GM21423 (cell line): ENCODE measurements around the gene SLN.

Source experiments
- ATAC-seq: cut with Tn5 transposase; IDR thresholded peaks from one replicate; pipeline ENCODE4 v1.9.1; 2021; ENCODE audit warnings: mild to moderate bottlenecking, moderate library complexity; ENCODE audit not compliant: unreplicated experiment

The SLN gene

DNA sequence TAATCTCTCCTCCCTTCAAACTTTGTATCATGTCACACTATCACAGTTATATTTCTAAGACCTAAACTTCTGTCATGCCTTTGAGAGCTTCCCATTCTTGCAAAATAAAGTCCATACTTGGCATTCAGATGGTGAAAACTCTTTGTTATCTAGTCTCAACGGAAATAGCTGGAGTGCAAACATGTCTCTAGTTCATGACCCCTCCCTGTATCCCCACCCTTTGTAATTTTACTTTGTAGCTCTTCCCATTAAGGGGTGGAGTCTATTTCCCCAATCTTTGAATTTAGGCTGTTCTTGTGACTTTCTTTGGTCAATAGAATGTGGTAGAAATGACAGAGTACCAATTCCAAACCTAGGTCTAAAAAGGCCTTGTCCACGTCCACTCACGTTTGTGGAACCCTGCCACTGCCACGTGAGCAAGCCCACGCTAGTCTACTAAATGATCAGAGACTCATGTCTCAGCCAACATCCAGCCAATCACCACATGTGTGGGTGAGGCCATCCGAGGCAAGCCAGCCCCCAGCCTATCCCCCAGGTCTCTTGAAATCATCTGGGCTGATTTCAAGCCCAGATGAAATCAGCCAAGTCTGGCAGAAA lies 23.4 kb downstream of the SLN start:
- no peak for ATAC-seq

GRCh38 chr11:107683807-107684206 lies 28.0 kb downstream of the SLN start:
- no peak for ATAC-seq

DNA sequence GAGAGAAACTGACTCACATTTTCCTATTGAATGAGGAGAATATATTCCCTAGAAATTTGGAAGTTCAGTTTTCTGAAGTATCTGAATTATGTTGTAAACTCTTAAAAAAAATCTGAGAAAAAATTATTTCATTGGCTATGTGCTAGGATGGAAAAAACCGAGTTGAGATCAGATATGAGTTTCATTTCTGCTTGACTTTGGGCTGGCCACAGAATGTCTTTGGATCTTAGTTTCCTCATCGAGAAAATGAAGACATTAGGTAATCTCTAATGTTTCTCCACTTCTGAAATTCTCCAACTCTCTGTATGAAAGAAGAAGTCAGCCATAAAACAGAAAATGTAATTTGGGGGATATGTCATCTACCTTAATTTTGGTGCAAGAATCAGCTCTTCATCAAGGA lies 28.8 kb downstream of the SLN start:
- no peak for ATAC-seq

DNA sequence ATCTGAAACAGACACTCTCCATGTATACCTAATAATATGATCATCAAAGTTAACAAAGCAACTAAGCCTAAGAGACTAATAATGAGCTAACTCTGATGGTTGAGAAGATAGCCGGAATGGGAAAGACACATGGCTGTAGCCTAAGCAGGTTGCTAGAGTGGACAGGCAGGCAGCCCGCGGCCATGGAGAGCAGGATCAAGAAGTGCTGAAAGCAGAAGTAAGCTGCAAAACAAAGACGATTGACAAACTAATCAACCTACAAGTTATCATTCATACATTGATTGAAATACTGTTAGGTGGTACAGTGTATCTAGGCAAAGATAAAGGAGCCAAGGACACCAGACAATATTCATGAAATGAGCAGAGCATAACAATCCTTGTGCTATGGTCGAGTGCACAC lies 29.3 kb downstream of the SLN start:
- ATAC-seq = no peak

GRCh38 chr11:107682171-107682570 lies 29.7 kb downstream of the SLN start:
- no peak for ATAC-seq

DNA sequence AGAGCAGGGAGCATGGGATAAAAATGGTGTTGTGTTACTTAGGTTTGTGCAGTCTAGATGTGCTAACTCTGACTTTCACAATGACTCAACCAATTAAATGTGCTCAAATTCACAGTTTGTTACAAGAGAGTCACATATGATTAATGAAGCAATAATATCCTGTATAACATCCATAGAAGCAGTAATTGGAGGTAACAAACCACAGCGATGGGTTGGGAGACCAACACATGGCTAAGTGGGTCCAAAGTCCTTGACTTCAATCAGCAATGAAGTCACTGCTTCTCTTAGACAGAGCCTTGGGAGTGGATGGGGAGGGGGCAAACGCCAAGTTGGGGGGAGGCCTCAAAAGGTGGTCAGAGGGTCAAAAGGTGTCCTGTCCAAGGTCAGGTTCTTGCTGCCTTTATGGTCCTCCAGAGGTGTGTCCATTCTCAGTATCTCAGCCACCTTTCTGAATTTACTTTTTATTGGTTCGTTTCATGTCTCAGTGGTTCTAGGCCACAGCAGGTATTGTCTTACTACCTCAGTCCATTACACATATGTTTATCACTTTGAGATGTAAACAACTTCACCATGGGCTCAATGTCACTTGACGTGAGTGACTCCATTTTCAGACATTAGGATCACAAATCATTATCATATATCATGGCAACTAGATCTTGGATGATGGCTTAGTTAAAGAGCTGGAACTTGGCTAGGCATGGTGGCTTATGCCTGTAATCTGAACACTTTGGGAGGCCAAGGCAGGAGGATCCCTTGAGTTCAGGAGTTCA lies 32.4 kb downstream of the SLN start:
- ATAC-seq = no peak

DNA sequence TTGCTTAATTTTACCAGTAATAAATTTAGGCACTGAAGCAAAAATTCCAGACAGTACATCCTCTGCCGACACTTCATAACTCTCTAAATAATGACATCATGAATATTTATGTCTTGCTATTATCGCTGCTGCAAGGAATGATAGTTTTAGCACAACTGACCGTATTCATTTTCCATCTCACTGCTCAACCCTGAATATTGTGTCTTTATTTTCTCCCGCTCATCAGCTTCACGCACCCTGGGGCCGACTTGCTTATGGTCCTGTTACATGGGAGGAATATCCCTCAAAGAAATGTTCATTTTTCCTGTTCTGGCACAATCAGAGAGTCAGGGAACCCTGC lies 33.3 kb downstream of the SLN start:
- ATAC-seq = no peak

DNA sequence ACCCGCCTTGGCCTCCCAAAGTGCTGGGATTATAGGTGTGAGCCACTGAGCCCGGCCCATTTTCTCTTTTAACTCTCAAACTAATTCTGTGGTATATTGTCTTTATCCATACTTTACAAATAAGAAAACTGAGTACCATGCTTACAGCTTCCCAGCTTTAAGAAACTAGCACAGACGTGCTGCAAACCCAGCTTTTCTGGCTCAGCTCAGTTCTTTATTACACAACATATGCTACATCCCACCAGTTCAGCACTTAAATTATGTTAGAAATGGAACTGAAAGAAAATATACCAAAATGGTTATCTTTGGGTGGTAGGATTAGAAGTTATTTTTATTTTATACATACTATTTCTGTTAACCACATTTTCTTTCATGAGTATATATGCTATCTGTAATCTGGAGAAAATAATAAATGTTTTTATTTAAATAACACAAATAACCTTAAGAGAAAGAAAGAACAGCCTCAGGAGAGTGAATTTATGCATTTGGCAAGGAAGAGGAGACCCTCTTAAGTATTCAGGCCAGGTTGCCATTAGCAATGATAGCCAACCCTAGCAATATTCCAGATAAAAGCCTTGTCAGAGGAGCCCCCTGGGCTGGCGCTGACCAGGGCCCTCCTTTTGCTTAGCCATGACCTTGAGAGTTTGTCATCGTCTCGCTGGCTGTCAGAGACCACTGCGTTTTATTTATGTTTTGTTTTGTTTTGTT lies 33.8 kb downstream of the SLN start:
- no peak for ATAC-seq

DNA sequence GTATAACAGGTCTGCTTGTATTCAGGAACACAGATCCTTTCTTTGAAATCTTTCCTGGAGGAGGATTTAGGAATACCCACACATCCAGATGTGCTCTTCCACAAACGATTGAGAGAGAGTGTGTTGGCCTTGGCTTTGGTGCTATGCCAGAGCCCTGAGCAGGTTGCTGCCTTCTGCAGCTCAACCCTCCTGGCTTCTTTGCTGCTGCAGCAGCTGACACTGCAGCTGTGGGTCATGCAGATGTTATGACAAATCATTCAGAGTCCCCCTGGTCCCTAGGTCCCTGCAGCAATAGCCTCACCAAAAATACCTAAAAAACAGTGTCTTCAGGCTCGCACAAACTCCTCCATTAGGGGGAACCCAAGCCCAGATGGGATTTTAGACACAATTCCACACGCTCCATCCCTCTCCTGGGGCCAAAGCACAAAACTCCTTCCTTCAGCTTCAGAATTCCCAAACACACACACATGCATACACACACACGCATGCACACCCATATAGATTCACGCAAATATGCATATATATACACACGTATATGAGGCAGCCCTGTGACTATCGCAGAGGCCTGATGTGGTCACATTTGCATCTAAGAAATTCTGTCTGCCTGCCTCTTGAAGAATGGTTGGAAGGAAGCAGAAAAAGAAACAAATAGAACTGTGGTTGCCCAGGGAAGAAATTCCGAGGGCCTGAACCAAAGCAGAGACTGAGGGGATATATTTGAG lies 35.4 kb downstream of the SLN start:
- no peak for ATAC-seq

- no peak for ATAC-seq
These were observed 36.0 kb downstream of the SLN start for GRCh38 chr11:107675902-107676301.

DNA sequence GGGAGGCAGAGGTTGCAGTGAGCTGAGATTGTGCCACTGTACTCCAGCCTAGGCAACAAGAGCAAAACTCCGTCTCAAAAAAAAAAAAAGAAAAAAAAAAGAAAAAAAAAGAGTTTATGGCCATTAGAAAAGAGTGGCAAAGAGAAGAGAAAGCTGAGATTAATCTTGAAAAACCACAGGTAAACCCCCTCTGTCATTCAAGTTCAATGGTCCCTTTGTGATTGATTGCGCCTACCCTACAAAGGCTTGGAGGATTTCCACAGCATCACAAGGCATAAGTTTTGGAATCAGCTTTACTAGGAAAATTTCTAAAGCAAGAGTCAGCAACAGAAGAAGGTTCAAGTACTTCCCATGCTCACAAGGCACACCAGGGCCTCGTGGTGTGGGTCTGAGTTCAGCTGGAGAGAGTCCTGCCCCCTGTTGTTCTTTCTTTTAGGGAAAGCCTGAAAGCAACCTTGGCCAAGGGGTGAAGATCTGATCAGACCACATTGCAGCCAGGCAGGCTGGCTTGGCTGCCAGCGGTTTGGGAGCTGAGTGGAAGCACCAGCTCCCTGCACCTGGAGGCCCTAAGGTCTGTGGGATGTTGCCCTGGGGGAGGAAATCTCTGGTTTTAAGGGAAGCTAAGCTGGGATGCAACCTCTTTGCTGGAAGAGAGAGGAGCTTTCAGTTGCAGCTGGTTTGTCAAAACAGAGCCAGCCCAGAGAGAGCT lies 41.8 kb downstream of the SLN start:
- no peak for ATAC-seq

DNA sequence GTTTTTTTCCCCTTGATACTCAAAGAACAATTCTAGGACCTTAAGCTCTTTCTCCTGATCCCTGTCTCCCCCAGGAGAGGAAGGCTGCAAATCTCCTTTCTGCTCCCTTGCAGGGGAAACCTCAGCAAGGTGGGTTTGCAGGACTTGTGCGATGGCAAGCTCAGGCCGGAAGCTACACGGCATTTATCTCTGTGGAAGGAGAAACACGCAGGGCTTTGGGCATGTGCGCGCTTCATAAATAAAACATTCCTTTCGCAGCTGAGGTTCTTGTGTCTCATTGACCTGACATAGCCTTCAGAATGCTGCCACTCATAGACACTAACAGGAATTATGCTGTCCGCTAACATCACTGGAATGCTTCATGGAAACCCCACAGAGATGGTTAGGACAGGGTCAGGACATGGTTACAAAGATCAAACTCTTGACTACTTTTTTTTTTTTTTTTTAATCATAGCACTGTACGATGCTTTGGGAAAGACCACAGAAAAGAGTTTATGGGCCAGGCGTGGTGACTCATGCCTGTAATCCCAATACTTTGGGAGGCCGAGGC lies 42.6 kb downstream of the SLN start:
- ATAC-seq = no peak

- ATAC-seq = no peak
These were observed 44.8 kb downstream of the SLN start for GRCh38 chr11:107666911-107667613.

- no peak for ATAC-seq
These were observed 46.8 kb downstream of the SLN start for GRCh38 chr11:107665018-107665417.

DNA sequence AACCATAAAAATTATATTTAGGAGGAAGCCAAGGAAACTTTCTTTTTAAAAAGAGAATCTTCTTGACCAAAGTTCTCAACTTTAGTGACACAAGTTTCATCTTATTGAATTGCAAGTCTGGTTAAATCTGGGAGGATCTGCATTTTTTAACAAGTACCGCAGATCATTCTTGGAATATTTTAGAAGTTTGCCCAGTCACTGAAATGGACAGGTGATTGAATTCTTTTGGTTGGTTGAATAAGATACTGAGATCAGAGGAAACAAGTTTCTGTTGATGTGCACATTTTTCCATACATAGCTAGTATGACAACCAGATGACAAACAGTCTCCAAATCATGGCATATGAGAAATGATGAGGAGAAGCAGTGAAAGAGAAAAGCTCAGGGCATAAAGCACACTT lies 50.2 kb downstream of the SLN start:
- ATAC-seq = no peak

DNA sequence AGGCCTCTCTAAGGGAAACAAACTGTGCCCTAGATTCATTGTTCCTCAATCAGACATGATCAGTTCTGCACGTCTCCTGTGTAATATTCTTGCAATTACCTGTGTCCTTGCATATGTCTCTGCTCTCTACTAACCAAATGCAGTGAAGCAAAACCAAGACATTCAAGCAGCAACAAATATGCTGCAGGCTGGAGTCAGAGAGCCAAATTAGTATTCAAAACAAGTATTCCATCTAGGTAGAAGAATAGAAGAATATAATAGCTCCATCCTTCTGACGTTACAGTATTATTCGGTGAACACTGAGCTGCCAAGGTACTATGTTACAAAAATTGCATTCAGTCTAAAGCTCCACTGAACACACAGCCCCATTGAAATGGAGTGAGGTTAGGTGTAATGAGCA lies 51.8 kb downstream of the SLN start:
- ATAC-seq = no peak

- no peak for ATAC-seq
These were observed 52.5 kb downstream of the SLN start for GRCh38 chr11:107659310-107659709.
